Cerebellar cortex (tissue), 1 donor: ENCODE data around the gene ARL14.
"Not testable (repeated sequence)": the region's sequence is repeated elsewhere in the genome, so short reads cannot be mapped to it uniquely, and the experiment has no call there.

ENCODE experiments used
- DNase-seq: peaks from one replicate; pipeline ENCODE4 v3.0.0-alpha.2; 2015; ENCODE audit warnings: low spot score

Gene ARL14

DNA sequence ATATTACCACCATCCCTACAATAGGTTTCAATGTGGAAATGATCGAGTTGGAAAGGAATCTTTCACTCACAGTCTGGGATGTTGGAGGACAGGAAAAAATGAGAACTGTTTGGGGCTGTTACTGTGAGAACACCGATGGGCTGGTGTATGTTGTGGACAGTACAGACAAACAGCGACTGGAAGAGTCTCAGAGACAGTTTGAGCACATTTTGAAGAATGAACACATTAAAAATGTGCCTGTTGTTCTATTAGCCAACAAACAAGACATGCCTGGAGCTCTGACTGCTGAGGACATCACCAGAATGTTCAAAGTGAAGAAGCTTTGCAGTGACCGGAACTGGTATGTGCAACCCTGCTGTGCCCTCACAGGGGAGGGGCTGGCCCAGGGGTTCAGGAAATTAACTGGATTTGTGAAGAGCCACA, 510 bp downstream of the ARL14 start:
- no peak for DNase-seq

DNA sequence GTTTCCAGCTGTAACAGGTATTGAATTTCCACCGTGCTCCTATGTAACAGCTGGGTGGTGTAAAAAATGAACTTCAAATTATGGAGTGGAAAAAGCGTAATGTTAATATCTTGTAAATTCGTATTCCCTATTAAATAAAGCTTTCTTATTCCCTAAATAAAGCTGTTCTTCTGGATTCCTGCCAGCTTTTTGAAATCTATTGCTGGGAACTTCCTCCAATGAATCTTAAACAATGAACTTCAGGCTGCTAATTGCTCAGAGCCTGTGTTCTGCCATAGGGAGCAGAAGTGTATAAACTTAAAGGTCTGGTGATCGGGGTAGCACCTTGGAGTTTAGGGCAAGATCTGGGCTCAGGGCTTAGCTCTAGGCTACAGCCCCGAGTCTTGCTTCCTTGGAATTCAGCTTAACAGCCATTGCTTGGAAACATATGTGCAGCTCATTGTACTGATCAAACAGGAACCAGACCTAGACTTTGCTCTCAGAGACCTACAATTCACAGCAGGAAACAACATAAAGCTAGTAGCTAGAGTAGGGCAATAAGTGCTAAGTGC, 1.4 kb downstream of the ARL14 start:
- no peak for DNase-seq

DNA sequence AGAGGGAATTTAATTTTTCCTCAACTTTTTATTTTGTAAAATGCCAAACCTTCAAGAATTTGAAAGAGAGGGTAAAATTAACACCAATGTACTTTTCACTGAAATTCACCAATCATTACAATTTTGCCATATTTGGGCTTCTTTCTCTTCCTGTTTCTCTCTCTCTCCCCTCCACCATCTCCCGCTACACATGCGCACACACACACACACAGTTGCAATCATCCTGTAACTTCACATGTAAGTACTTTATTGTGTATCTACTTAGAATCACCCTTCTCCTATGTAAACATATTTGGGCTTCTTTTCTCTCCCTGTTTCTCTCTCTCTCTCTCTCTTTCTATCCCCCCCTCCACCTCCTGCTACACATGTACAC, 7.4 kb downstream of the ARL14 start:
- no peak for DNase-seq

DNA sequence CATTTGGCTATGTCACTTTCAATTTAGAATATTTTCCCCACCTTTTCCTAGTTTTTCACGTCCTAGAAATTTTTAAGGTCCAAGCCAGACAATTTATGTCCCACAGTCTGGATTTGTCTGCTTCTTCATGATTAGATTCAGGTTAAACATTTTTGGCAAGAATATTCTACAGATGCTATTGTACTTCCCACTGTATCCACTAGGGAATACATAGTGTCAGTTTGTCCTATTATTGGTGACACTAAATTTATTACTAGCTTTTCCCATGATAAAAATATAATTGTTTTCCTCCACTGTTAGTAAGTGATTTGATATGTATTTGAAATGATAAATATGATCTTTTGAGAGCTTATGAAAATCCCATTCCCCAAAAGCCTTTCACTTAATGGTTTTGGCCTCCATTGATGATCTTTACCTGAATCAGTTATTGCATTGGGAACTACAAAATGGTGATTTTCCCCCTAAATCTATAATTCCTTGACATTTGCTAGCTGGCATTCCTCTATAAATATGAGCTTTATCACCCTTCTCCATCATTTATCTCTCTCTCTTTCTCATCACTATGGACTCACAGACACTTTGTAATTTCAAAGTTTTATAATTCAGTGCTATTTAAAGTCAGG, 8.3 kb downstream of the ARL14 start:
- DNase-seq = no peak

DNA sequence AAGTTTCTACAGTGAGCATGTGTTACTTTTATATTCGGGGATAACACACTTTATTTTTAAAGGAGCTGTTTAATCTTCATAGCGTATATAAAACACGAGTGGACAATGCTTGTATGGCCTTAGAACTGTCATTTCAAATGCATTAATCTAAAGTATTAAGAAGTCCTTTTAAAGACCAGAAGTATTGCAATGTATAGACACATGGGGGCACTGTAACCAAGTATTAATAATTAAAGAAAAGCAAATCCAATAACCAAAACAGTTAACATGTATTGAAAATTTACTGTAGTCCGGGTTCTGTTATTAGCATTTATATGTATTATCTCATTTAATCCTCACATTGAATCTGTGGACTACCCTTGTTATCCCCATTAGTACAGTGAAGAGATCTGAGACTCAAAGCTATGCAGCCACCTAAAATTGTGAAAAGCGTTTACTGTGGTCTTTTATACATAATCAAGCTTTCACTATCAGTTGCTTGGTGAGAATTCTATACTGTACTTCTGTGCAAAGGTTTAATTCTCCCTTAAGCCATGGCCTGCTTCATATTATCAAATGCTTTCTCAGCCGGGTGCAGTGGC, 10.1 kb downstream of the ARL14 start:
- peak; percentile 12 for DNase-seq

DNA sequence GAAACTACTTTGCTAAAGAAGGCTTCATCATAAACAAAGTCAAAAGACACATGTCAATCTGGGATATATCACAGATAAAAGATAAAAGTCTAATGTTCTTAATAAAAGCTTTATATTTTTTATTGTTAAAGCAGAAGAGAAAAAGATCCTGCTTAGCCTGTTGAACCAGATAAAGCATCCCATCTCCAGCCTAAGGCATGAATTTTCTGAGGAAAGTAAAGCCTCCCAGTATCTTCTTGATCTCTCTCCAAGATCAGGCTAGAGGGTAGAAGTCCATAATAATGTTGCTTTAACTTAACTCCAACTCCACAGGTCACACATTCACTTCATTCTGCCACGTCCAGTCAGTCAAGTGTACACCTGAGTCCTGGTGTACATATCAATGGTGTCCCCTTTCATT, 14.2 kb downstream of the ARL14 start:
- DNase-seq = no peak

DNA sequence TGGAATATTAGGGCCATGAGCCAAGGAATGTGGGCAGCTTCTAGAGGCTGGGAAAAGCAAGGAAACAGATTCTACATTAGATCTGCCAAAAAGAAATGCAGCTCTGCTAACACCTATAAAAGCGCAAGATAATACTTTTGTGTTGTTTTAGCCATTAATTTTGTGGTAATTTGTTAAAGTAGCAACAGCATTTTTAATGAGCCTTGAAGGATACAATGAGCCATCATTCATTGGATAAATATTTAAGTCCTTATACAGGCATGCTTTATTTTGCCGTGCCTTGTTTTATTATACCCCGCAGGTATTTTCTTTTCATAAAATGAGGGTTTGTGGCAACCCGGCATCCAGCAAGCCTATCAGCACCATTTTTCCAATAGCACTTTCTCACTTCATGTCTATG, 15.0 kb downstream of the ARL14 start:
- DNase-seq = no peak

DNA sequence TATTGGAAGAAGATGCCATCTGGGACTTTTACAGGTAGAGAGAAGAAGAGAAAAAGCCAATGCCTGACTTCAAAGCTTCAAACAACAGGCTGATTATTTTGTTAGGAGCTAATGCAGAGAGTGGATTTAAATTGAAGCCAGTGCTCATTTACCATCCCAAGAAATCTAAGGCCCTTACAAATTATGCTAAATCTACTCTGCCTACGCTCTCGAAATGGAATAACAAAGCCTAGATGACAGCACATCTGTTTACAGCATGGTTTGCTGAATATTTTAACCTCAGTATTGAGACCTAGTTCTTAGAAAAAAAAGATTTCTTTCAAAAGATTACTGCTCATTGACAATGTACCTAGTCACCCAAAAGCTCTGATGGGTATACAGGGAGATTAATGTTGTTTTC, 16.2 kb downstream of the ARL14 start:
- DNase-seq = no peak

DNA sequence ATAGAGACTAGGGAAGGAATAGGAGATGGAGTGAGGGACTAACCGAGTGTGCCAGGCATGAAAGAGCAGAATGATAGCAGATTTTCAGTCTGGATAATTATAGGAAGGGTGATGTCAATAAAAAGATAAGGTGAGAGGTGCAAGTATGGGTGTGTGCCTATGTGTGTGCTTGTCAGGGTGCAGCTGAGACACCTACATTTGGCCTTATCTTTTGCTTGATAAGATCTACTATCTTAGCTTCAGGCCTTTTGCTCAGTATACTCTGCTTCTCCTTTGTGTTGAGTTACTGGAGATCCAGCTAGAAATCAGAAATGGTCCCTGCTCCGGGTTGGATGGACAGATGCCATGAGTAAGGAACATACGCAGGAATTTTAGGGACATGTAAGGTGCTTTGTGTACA, 17.4 kb downstream of the ARL14 start:
- DNase-seq = no peak

DNA sequence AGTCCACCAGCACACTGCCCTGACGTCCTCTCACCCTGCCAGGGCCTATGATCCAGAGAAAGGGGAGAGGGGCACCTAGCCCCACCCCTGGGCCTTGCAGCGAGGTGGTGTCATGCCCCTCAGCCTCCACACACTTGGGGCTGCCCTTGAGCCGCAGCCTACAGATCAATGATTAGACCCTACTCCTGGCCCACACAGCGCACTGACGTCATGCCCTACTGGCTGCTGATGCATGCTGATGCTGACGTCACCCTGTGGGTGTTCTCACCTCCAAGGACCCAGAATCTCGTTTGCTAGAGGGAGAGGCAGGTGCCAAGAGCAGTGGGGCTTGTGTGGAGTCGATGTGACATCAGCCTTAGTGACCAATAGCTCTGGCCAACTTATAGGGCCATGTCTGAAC, 18.0 kb downstream of the ARL14 start:
- DNase-seq = no peak

DNA sequence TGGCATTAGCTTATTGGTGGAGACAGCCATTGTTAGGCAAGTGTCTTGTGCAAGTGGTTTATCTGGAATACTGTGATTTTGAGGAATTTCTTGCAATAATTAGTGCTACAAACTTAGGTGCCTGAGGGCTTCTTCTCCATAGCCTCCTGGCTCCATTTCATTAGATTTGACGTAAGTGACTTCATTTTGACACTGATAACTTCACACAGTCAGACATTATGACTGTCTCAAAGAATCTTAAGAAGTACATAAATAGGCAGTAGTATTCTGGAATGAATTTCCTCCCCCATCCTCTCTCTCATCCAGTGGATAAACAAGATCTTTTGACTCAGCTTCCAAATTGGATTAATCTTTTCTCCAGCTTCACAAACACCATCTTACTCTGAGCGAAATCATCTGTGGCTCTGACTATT, 19.0 kb downstream of the ARL14 start:
- DNase-seq = no peak

DNA sequence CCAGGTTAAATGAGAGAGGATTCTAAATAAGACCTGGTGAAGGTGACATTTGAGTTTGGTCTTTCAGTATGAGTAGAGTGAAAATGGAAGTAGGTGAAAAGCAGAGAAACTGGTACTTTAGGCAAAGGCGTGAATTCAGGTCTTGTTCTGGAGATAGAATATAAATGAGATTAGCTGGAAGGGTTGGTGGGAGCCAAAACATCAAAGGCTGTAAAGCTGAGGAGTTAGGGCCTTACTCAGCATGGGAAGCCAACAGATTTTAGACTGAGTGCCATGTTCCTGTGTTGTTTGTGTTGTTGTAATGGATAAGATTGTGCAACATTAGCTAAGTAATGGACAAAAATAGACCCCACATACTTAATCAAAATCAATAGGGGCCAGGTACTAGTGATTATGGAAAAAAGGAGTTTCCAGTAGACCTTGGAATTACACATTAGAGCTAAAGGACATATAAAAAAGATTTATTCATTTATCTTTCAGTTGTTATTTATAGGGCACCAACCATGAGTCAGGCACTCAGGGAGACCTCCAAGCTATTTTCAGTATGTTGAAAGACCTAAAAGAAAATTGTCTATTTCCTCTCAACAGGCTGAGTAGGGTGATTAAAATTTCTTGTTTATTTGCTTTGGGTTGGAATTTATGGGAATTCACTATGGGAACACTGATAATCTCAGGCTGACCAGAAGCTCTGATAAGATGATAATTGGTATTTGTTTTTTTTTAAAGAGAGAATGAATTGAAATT, 20.8 kb downstream of the ARL14 start:
- no peak for DNase-seq

DNA sequence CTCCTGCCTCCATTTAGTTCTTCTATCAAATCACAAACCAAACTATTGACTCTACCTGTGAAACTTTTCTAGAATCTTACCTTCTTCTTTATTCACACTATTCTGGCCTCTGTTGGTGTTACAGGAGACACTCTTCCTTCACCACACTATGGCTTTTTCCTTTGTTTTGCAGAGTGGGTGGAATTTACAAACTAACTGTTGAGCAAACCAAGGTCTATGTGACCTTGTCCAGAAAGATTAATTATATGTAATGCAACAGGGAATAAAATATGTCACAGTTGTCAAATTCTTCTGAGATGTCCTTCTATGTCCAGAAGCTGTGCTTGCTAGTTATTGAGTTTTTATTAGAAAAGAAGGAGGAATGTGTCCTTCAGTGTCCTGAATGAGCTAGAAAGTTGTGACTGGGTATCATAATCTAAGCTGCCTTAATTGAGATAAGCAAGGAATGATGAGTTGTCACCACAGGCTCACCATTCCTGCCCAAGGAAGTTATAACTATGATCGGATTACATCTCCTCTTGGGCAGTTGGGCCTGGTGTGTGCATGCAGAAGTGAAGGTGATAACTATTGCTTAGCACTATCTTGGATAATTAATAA, 21.7 kb downstream of the ARL14 start:
- DNase-seq = no peak

DNA sequence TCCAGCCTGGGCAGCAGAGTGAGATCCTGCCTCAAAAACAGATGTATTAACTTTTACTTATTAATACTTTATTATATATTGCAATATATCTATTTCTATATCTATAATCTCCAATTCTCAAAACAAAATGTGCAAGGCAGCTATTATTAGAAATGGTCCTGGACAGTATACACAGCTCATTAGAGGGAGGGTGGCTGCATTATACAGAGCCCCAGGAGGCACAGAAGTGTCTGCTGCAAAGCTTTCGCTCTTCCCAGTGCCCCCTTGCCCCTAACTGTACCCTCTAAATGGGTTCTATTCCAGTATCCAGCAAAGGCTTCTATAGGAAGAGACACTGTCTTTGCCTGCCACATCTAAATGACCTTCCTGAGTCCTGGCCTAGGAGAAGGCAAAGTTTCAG, 24.5 kb downstream of the ARL14 start:
- no peak for DNase-seq

DNA sequence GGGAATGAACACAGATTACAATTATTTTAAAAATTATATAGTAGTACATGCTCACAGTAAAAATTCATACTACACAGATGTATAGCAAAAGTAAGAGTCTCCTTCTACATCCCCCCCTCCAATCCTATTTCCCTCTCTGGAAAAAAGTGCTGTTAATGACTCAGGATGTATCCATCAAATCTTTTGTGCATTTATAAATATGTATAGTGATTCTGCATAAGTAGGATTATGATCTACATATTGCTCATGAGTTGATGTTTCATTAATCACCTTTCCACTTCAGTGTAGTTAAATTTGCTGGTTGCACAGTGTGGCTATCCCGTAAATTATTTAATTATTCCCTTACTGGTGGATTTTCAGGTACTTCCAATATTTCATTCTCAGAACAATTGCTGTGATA, 25.3 kb downstream of the ARL14 start:
- DNase-seq = no peak

DNA sequence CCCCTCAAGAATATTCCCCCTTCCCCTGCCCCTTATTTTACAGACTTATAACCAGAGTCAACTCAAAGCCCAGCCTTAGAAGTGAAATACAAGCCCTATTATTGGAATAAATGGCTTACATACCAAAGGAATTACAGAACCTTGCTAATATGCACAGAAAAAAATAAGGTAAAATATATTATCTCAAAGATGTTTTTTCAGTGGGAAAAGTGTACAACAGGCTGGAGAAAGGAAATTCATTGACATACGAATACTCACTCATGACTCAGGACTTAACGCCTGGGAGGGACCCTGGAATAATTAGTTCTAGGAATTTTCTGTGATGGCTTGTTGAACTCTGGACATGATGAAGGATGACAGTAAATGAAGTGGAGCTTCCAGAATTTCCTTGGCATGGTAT, 27.0 kb downstream of the ARL14 start:
- no peak for DNase-seq

DNA sequence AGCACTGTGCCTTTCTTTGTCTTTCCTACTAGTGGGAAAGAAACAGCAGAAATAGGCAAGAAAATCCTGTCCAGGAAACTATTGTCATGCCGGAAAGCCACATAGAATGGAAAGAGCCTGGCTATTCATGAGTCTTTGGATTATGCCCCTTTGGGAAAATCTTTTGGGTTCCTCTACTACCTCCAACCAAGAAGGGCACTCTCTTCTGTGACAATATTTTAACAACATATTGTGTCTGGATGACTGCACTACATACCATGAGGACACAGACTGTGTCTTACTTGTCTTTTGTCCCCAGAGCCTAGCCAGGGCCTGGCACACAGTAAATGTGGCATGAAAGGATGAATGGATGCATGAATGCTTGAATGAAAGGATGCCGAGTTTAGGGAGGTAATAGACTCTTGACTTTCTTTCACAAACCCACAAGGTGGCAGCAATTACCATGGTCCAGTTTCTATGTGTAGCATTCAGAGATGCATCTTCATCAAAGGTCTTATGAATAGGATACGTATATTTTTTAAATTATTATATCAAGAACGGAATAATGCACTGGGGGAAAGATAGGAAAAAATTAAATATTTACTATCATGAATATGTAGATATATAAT, 30.3 kb downstream of the ARL14 start:
- DNase-seq = peak; percentile 87

DNA sequence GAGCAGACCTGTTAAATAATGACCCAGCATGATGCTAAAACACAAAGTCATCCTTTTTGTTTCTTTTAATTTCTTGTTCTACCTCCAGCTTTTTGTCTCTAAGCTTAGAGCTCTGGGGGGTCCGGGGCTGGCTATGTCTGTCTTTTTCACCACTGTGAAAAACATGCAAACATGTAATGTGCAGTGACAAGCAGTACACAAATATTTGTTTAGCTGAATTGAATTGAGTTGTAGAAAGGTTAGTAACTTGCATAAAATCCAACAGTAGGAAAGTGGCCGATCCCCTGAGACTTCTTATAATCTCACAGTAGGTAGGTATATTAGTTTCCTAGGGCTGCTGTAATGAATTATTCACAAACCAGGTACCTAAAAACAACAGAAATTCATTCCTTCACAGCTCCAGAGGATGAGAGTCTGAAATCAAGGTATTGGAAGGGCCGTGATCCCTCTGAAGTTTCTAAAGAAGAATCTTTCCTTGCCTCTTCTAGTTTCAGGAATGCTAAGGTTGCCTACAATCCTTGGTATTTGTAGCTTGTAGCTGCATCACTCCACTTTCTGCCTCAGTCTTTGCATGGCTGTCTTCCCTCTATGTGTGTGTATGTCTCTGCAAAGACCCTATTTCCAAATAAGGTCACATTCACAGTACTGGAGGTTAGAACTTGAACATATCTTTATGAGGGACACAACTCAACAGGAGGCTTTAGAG, 32.7 kb downstream of the ARL14 start:
- no peak for DNase-seq

DNA sequence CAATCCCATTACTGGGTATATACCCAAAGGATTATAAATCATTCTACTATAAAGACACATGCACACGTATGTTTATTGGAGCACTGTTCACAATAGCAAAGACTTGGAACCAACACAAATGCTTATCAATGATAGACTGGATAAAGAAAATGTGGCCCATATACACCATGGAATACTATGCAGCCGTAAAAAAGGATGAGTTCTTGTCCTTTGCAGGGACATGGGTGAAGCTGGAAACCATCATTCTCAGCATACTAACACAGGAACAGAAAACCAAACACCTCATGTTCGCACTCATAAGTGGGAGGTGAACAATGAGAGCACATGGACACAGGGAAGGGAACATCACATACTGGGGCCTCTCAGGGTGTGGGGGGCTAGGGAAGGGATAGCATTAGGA, 36.2 kb downstream of the ARL14 start:
- DNase-seq = not testable (repeated sequence)

DNA sequence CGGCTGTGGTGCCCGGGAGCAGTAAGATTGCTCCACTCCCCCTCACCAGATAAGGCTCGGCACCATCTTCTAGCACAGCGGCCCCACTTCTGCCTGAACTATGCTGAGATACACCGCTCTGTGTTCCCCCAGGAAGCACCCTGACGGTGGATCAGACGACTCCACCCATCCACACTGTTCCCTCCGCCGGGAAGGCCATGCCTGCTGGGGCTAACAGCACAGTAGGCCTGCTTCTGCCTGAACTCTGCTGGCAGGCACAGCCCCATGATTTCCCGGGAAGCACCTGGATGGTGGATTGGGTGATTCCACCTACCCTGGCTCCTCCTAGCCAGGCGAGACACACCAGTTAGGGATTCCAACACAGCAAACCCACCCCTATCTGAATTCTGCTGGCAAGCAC, 42.8 kb downstream of the ARL14 start:
- no peak for DNase-seq

DNA sequence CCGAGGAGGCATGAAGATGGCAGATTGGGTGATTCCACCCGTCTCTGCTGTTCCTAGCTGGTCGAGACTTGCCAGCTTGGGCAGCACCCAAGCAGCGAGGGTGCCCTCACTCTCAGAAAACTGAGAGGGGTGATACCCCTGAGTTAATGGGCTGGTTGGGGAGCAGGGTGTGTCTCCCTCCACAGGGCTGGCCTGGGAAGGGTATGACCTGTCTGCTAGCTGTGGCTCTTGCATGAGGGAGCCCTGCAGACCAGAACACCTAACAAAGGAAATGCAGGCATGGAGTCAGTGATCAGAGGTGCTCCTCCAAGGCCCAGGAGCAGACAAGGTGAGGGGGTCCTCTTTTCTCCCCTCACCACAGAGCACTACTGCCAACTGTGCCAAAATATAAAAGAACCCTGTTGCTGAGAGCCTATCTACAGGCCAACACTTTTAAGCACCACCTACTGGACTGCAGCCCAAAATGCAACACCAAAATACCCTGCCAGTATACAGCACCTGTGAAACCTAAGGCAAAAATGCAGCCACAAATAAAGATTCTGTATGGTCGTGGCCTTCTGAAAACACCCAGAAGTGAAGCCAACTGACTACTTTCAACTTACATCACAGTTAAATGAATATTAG, 43.3 kb downstream of the ARL14 start:
- no peak for DNase-seq
